NCI-H82 treated with DMSO at 0.1 percent for 48 hours (cell line): Measurements from ENCODE around the gene AGBL1.
A peak's percentile ranks its signal among the peaks of the same experiment; 100 is the strongest.
"Not testable (repeated sequence)": the region's sequence is repeated elsewhere in the genome, so short reads cannot be mapped to it uniquely, and the experiment has no call there.

ENCODE experiments used
- DNase-seq: peaks from one replicate; lab custom pipeline; 2025; ENCODE audit not compliant: unreplicated experiment; lab: John Stamatoyannopoulos, UW

Gene AGBL1

GRCh38 chr15:86384186-86384585 lies 304.5 kb downstream of the AGBL1 start:
- DNase-seq = peak; percentile 62

GRCh38 chr15:86392296-86392695 lies 312.6 kb downstream of the AGBL1 start:
- DNase-seq = no peak

- DNase-seq = no peak
These were observed 313.2 kb downstream of the AGBL1 start for GRCh38 chr15:86392874-86393273.

- DNase-seq = no peak
These were observed 315.2 kb downstream of the AGBL1 start for GRCh38 chr15:86394866-86395265.

- DNase-seq = no peak
These were observed 319.6 kb downstream of the AGBL1 start for GRCh38 chr15:86399041-86399954.

- no peak for DNase-seq
These were observed 323.6 kb downstream of the AGBL1 start for GRCh38 chr15:86403221-86403620.

- no peak for DNase-seq
These were observed 324.4 kb downstream of the AGBL1 start for GRCh38 chr15:86403914-86404583.

GRCh38 chr15:86408261-86408660 lies 328.6 kb downstream of the AGBL1 start:
- DNase-seq = peak; percentile 39

- no peak for DNase-seq
These were observed 332.2 kb downstream of the AGBL1 start for GRCh38 chr15:86411916-86412315.

- no peak for DNase-seq
These were observed 333.5 kb downstream of the AGBL1 start for GRCh38 chr15:86413191-86413590.

GRCh38 chr15:86425746-86426145 lies 346.1 kb downstream of the AGBL1 start:
- no peak for DNase-seq

- DNase-seq = no peak
These were observed 353.2 kb downstream of the AGBL1 start for GRCh38 chr15:86432861-86433260.

GRCh38 chr15:86433983-86434382 lies 354.3 kb downstream of the AGBL1 start:
- no peak for DNase-seq

GRCh38 chr15:86439614-86440013 lies 359.9 kb downstream of the AGBL1 start:
- no peak for DNase-seq

GRCh38 chr15:86444527-86444926 lies 364.9 kb downstream of the AGBL1 start:
- no peak for DNase-seq

GRCh38 chr15:86445579-86446252 lies 366.0 kb downstream of the AGBL1 start:
- peak; percentile 55 for DNase-seq

GRCh38 chr15:86446253-86446640 lies 366.6 kb downstream of the AGBL1 start:
- no peak for DNase-seq

- not testable (repeated sequence) for DNase-seq
These were observed 385.9 kb downstream of the AGBL1 start for GRCh38 chr15:86465470-86466039.

GRCh38 chr15:86481720-86482119 lies 402.0 kb downstream of the AGBL1 start:
- no peak for DNase-seq

GRCh38 chr15:86483936-86484335 lies 404.3 kb downstream of the AGBL1 start:
- DNase-seq = no peak

GRCh38 chr15:86488046-86488445 lies 408.4 kb downstream of the AGBL1 start:
- DNase-seq = no peak
